GM18511 (cell line): ENCODE data around the gene COX14.
A peak's percentile ranks its signal among the peaks of the same experiment; 100 is the strongest.
"Not testable (repeated sequence)": the region's sequence is repeated elsewhere in the genome, so short reads cannot be mapped to it uniquely, and the experiment has no call there.

Experiments used
- ATAC-seq: cut with Tn5 transposase; IDR thresholded peaks from one replicate; pipeline ENCODE4 v1.9.1; 2021; ENCODE audit warnings: mild to moderate bottlenecking, moderate library complexity; ENCODE audit not compliant: unreplicated experiment

The COX14 gene

DNA sequence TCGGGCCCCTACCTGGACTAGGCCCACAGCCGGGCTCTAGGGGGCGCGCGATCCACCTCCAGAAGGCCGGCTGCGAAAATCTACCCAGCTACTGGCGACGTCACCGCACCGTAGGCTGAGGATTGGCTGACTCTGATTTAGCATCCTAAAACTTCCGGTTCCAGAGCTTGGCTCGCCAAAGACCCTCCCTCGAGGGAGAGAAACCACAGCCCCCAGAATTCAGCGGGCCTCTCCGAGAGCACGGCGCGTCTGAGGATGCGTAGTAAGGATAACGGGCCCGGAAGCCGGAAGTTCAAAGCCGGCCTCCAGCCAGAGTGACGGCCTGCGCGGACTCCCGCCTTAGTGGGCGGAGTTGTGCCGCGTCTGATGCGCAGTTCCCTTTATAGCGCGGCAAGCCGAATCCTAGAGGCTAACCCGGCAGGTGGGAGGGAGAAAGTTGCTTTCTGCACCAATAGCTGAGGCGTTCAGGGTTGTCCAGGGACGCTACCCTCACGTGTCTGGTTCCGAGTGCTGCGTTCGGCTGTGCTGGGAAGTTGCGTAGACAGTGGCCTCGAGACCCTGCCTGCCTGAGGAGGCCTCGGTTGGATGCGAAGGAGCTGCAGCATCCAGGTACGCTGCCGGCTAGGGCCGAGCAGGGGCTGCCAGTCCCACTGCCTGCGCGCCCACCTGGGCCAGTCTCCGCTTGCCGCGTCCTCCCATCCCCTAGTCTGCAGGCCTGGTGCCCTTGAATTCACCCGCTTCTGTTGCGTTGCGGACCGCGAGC is at the start of gene COX14:
Gene COX14, plus strand, starts transcription at position 544 of the 763 bp plus-strand sequence. CDS start 7,808 bp downstream, outside the sequence.
- ATAC-seq, result peak; percentile 81

DNA sequence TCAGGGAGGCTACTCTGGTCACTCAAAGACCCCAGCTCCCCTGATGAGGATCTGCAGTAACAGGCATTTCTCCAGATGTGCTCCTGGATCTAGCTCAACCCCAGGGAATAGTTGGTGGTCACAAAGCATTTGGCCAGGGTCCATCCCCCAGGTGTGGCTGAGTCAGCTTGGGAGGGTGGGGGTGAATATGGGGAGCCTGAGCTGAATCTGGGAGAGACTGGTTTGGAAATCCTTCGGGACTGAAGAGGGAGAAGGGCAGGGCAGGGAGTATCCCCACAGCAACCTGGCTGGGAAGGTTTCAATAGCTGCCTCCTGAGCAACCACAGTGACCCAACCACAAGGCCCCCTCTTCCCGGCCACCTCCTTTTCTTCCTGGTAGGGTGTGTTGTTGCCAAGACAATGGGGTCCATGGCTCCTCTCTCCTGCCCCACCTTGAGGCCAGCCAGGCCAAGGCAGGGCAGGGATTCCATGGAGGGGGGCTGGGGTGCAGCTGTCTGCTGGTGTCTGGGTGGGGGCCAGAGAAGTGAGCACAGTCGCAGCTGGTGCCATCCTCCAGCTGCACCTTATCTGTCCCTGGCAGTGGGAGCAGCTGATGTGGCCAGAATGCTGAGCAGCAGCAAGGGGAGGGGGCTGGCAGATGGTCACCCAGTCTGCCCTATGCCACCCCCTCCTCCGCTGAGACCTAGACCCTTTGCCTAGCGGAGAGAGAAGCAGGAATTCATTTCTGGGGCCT is 49.1 kb upstream of the COX14 start:
- ATAC-seq, result no peak

DNA sequence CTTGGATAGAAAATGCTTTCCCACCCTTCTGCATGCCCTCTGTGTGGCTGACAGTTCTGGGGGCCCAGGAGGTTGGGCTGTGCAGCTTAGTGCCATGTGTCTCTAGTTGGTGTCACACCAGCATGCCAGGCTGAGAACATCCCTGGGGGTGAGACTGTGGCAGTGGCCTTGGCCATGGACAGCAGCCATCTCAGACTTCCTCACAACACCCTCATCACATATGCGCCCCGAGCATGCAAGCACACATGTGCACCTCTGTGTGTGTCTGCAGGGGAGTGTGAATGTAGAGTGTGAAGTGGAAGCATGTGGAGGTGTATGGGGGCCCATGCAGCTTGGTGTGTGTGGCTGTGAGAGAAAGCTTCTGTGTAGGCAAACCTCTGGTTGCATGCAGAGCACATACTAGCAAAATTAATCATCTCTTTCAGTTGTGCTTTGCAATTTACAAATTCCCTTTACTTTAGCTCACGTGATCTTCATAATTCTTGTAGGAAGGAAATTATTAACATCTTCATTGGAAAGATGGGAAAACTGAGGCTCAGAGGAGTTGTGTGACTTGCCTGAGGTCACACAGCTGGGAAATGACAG is 46.2 kb upstream of the COX14 start:
- no peak for ATAC-seq

DNA sequence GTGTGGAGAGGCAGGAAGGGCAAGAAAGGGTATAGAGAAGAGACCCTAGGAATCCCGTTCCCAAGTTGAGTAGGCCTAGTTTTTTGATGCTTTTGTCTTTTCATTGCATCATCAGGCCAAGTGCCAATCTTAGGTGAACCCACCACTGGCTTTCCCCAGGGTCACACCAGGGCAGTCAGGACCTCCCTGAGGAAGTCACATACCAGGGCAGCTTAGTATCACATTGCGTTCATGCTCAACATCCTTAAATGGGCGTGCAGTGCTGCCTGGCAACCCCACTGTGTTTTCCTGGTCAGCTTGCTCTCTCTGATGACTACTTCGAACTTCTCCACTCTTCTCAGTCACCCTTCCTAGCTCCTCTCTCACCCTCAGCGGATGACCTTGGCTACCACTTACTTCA is 45.6 kb upstream of the COX14 start:
- no peak for ATAC-seq

DNA sequence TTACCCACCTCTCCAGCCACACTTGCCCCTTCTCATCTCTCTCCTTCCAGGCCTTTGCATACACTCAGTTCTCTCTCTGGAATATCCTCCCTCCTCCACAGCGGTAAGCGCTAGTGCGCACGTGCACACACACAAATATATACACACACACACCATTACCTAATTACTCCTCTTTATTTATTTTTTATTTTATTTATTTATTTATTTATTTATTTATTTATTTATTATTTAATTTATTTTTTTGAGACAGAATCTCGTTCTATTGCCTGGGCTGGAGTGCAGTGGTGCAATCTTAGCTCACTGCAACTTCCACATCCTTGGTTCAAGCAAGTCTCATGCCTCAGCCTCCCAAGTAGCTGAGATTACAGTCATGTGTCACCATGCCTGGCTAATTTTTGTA is 43.0 kb upstream of the COX14 start:
- ATAC-seq, result no peak

DNA sequence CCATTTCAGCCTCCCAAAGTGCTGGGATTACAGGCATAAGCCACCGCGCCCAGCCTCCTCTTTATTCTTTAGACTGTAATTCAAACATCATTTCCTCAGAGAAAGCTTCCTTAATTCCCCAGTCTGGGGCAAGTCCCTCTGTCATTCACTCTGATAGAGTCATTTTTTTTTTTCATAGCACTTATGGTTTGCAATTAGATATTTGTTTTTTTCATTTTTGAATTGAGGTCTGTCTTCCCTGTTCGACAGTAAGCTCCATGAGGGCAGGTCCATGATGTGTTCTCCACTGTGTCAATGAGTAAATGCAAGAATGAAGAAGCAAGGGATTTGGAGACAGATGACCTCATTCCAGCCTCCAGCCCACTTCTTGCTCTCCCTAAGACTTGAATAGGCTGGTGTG is 42.5 kb upstream of the COX14 start:
- no peak for ATAC-seq

DNA sequence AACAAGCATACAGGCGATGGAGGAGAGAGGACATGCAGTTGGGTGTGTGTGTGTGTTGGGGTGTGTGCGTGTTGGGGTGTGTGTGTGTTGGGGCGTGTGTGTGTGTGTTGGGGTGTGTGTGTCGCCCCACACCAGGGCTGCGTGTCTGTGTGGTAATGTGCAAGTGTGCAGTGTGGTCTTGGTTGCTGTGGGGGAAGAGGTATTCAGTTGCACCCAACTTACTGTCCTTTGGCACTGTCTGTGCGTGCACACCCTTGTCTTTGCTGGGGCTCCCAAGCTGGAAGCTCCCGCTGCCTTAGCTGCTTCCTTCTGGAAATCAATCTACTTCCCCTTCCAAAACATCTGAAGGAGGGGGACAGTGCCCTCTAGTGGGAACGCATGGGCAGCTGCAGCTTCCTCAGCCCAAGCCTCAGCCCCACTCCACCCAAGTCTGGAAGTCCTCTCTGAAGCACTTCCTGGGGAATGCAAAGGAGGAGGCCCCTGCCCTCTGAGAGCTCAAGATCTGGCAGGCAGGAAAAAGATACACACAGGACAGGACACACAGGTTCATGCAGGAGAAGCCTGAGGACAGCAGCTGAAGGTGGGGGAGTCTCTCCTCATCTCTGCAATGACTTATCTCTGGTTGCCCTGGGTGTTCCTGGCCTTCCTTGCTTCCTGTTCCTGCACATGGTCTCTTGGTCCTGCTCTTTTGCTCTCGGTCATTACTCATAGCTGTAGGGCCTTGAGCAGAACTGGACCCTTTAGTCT is 41.5 kb upstream of the COX14 start:
- ATAC-seq, result no peak

DNA sequence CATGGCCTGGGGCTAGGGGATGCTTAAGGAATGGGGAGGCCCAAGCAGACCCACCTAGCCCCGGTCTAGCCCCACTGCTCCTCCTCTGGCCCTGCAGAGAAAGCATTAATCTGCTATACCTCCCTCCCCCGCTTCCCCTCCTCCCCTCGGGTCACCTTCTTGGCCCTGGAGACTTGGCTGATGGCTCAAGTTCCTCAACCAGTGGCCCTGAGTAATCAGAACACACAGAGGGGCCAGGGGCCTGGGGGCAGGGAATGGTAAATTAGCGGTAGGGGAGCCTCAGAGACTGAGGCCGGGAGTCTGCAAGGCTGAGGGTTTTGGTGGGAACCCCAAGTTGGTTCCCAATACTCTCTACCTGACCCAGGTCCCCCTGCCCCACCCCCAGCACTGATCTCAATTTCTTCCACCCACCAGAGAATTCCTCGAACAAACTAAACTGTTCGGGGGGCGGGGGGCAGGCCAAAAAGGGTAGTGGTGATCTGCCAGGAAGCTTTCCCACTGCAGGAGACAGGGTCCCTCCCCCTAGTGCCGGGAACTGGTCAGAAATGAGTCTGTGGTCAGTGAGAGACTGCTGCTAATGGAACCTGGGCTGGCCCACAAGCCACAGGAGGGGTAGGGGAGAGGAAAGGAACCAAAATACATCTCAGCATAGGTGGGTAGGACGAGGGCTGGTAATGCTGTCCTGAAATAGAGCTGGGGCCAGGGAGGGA is 39.7 kb upstream of the COX14 start:
- no peak for ATAC-seq

DNA sequence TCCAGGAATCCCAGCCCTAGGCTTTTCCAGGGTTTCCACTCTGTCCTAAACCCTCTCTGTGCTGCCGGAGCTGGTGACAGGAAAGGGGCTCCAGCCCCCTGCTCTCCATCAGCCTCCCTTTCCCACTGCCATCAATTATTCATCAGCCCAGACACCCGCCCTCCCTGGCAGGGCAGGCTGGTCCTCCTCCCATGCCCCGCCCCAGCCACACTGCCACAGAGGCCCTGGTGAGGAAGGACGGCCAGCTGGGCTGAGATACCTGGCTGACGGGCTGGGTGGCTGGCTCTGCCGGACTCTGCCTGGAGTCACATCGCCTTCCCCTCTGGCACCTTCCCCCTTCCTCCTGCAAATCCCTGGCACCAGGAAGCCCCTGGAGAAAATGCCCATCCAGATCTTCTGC is 38.8 kb upstream of the COX14 start:
- ATAC-seq, result no peak

DNA sequence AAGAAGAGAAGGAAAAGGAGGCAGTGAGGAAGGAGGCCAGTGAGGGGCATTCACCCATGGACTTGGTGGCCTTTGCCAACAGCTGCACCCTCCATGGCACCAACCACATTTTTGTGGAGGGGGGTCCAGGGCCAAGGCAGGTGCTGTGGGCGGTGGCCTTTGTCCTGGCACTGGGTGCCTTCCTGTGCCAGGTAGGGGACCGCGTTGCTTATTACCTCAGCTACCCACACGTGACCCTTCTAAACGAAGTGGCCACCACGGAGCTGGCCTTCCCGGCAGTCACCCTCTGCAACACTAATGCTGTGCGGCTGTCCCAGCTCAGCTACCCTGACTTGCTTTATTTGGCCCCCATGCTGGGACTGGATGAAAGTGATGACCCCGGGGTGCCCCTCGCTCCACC is 38.3 kb upstream of the COX14 start:
- no peak for ATAC-seq

DNA sequence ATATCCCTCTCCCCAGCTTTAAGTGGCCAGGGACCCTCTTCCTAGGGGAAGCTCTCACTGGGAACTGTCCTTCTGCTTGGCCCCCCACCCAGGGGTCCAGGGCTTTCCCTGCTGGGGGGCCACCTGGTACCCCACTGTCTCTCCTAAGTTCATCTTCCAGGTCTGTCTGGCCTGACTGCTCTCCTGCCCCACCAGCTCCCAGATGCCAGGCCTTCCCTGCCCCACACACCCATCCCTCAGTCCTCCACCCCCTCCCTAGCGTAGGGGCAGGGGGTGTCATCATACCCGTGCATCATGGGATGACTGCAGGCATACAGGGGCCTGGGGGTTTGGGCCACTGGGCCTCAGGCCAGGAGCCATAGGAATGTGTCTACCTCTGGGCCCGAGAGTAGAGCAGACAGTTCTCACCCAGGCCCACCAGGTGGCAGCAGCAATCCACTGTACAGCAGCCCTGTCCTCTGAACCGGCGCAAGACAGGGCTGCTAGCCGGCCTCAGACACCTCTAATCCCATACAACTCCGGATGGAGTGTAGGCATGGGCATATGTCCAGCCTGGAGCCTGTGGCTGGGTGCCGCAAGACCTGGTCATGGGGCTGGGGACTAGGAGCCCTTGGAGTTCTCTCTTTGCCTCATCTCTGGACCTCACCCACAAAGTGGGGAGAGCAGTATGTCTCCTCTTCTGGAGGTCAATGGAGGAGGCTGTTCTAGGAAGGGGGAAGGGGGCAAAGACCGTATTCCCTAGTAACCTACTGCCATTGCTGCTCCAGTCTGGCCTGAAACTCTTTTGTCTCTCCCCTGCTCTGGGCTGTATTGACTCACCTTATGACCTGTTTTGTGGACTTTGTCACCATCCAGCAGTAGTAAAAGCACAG is 36.9 kb upstream of the COX14 start:
- peak; percentile 79 for ATAC-seq

DNA sequence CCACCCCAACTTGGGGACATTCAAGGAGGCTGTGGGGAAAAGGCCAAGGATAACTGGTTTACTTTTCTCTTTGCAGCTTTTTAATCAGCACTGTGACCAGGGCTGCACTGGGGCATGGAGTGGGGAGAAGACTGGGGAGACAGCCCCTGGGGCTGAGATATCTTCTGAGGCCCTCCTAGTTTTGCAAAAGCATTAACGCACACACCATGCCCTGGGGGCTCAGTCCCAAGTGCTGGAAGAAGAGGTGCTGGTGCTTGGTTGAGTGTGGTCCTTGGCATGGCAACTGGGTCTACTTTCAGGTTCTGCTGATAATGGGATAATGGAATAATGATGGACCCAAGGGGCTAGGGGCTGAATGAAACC is 36.2 kb upstream of the COX14 start:
- no peak for ATAC-seq

DNA sequence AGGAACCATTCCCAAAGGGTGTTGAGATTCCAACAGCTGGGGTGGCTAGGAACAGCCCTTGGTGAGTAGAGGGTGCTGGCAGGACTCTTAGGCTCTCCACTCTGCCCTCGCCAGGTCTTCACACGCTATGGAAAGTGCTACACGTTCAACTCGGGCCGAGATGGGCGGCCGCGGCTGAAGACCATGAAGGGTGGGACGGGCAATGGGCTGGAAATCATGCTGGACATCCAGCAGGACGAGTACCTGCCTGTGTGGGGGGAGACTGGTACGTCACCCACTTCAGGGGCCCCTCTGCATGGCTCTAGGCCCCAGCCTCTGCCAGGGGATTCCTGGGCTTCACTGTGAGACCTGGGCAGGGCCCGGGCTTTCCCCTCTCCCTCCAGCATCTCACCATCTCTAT is 34.9 kb upstream of the COX14 start:
- no peak for ATAC-seq

DNA sequence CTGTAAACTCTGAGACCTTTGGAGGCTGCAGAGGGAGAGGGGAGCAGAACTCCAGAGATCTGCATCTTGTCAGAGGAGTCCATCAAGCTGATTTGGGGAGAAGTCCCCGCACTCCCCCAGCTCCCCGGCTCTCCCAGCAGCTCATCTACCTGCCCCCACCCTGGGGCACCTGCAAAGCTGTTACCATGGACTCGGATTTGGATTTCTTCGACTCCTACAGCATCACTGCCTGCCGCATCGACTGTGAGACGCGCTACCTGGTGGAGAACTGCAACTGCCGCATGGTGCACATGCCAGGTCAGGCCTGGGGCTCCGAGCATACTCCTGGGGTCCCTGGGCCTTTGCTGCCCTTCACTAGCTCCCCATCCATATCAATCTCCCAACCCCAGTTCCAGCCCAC is 33.8 kb upstream of the COX14 start:
- no peak for ATAC-seq

DNA sequence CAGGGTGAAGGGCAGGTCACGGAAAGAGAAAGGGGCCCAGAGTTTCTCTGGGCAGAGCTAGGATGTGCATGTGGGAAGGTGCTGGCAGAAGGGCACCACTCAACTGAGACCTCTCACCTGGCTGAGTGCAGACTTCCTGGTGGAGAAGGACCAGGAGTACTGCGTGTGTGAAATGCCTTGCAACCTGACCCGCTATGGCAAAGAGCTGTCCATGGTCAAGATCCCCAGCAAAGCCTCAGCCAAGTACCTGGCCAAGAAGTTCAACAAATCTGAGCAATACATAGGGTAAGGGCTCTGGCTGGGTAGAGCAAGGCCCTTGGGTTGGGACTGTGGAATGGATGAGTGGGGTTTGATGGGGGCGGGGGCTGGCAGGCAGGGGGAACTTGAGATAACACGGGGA is 32.3 kb upstream of the COX14 start:
- ATAC-seq, result no peak

DNA sequence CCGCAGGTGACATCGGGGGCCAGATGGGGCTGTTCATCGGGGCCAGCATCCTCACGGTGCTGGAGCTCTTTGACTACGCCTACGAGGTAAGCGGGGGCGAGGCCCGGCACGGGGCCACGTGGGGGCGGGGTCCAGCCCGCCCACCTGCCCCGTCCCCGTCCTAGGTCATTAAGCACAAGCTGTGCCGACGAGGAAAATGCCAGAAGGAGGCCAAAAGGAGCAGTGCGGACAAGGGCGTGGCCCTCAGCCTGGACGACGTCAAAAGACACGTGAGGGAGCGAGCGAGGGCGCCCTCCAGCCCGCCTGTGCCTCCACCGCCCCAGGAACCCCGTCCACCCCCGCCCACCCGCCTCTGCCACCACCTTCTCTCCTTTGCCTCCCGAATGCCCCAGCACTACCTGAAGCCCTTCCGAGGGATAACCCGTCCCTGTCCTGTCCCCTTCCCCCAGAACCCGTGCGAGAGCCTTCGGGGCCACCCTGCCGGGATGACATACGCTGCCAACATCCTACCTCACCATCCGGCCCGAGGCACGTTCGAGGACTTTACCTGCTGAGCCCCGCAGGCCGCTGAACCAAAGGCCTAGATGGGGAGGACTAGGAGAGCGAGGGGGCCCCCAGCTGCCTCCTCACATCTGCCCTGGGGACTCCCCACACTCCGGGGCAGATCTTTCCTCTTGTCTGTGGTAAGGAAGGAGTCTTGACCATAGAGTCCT is 30.8 kb upstream of the COX14 start:
- no peak for ATAC-seq

DNA sequence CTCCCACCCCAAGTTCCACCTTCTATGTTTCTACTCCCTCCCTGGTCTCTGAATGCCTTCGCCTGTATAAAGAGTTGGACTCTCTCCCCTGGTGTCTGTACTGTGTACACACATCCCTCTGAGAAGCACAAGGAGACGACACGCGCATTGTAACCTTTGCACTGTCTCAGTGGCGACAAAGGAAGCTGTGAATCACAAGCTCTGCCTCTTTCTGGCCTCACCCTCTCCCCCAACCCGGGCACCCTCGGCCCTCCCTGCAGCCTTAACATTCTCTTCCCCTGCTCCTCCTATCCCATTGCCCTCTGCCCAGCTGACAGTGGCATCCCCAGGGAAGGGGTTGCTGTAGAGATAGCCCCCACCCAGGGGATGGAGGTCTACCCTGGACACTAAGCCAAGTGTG is 29.4 kb upstream of the COX14 start:
- ATAC-seq, result no peak

DNA sequence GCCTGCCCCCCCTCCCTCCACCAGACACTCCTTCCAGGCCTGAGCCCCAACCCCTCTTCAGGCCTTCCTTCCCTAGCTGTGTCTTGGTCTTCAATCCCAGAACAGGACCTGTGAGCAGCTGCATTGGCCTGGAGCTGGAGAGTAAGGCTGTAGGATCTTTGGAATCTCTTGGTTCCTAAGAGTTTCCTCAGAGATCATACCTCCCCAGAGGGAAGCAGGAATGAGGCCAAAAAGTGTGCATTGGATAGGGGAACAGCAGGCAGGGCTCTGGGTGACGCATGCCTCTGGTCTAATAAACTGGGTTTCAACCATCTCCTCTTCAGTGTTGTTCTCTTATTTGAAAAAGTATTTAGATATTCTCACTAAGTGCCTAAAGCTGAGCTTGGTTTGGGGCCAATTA is 28.7 kb upstream of the COX14 start:
- no peak for ATAC-seq

DNA sequence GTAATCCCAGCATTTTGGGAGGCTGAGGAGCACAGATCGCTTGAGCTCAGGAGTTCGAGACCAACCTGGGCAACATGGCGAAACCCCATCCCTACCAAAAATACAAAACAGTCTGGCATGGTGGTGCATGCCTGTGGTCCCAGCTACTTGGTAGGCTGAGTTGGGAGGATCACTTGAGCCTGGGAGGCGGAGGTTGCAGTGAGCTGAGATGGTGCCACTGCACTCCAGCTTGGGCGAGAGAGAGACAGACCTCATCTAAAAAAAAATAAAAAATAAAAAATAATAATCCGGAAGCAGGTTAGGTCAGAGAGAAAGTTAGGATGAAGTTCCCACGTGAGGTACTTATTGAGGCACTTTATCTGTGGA is 27.6 kb upstream of the COX14 start:
- ATAC-seq, result not testable (repeated sequence)
